BJ (cell line): ENCODE measurements around the gene DMD. TPM values are rescaled to one million over a fixed set of nuclear protein-coding genes. Genes with fewer than 3 reads are reported as not detected.

Experiments used
- CTCF ChIA-PET: fragments of 350-600 bp; formaldehyde crosslinking; extraction: SDS; loops from one replicate; lab custom pipeline; 2021; ENCODE audit warnings: antibody characterized with exemption, inconsistent platforms; lab: Yijun Ruan, JAX
- POLR2A ChIA-PET: fragments of 300-600 bp; sonication (Branson Sonifier 250); formaldehyde crosslinking; extraction: SDS; loops from one replicate; lab custom pipeline; 2021; ENCODE audit warnings: antibody characterized with exemption; lab: Charles Lee
- DNase-seq: peaks from one replicate; pipeline ENCODE4 v3.0.0-alpha.2; 2011; ENCODE audit warnings: low read depth
- H3K27me3 ChIP-seq: 2 replicates; pipeline ENCODE4 v1.6.0; 2011; ENCODE audit warnings: low read length; ENCODE audit not compliant: control insufficient read depth, insufficient read depth
- H3K36me3 ChIP-seq: 2 replicates; pipeline ENCODE4 v1.5.1; 2011; ENCODE audit warnings: low read length; ENCODE audit not compliant: control insufficient read depth, insufficient read depth
- H3K4me3 ChIP-seq: 2 replicates; pipeline ENCODE4 v1.5.1; 2011; ENCODE audit warnings: low read depth, mild to moderate bottlenecking, control low read depth, low read length
- polyA plus RNA-seq: library from polyadenylated mRNA; depleted of rRNA; stranded (reverse); fragments of >200 nt; gene quantifications from 2 replicates; pipeline ENCODE4 v1.2.3, GENCODE V29; 2011
- TF ChIP-seq, protein P1 (sequence below): IDR thresholded peaks from 2 replicates; pipeline ENCODE4 v1.5.1; 2011; ENCODE audit warnings: low read depth, mild to moderate bottlenecking, control low read depth, inconsistent platforms, low read length, moderate library complexity; ENCODE audit not compliant: insufficient read depth

DMD gene
- polyA plus RNA-seq, 1 experiment, result 12.5 TPM

DNA sequence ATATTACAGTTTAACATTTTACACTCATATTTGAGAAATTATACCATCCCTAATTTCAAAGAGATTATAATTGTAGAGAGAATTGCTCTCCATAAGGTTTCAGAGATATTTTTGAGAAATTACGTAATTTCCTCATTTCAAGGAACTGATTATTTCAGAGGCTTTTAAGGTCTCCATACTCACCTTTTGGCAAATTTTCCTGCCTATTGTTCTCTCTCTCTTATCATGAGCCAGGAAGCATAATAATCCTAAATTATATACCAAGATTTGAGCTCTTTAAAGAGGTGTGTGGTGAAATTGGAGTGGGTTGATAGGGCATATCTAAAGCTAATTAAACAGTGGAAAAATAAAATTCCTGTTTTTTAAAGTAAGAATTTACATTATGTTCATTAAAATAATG is 1890.6 kb downstream of the DMD start:
- Histone ChIP-seq H3K4me3 (no peak overlapping the region), H3K27me3 (no peaks in the 10 kb centered on the region), H3K36me3 (no peaks in the 10 kb centered on the region)
- no peak for DNase-seq
- TF ChIP-seq, protein P1, sequence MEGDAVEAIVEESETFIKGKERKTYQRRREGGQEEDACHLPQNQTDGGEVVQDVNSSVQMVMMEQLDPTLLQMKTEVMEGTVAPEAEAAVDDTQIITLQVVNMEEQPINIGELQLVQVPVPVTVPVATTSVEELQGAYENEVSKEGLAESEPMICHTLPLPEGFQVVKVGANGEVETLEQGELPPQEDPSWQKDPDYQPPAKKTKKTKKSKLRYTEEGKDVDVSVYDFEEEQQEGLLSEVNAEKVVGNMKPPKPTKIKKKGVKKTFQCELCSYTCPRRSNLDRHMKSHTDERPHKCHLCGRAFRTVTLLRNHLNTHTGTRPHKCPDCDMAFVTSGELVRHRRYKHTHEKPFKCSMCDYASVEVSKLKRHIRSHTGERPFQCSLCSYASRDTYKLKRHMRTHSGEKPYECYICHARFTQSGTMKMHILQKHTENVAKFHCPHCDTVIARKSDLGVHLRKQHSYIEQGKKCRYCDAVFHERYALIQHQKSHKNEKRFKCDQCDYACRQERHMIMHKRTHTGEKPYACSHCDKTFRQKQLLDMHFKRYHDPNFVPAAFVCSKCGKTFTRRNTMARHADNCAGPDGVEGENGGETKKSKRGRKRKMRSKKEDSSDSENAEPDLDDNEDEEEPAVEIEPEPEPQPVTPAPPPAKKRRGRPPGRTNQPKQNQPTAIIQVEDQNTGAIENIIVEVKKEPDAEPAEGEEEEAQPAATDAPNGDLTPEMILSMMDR, result no peak
- POLR2A ChIA-PET, result no interaction called here
- CTCF ChIA-PET, result no interaction called here

DNA sequence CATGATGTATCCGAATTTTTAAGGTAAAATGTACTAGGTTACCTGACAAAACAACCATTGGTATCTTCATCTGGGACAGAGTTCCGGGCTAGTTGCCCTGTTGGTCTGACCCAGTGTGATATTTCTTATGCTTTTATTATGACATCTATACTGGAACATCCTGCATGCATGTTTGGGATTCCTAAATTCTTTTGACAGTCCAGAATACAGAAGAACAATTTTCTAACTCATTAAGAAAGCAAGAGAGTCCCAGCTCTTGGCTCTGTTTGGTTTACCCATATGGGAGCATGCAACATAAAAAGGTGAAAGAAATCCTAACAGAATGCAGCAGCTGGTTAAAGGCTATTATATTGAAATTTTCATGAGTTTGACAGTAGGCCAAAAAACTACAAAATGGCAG is 1891.8 kb downstream of the DMD start:
- ChIA-PET POLR2A (no interaction called here), CTCF (interaction anchor here (0.6 kb wide), 1 partner anchor 106 kb away, joined by 3 read pairs; no protein-coding TSS in a partner anchor)
- no peaks in the 10 kb centered on the region for H3K36me3 ChIP-seq
- H3K4me3 ChIP-seq, result no peak overlapping the region
- H3K27me3 ChIP-seq, result no peaks in the 10 kb centered on the region
- TF ChIP-seq, protein P1, result no peak
- no peak for DNase-seq

DNA sequence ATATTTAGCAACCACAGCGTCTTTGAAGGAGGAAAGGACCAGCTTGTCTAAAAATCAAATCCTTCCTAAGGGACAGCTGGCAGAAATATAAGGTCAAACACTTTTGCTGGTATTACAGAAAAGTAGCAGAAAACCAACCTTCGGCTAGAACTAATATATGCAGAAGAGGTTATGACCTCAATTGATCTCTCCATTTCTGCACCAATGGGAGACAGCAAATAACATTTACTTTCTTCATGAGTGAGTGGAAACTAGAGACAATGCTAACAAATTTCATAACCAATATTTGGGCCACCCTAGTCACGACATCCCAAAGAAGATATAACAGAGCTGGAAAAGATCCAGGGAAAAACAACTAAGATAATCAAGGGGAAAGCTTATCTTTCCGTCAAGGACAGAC is 1892.5 kb downstream of the DMD start:
- TF ChIP-seq, protein P1, result no peak
- POLR2A ChIA-PET, result no interaction called here
- Histone ChIP-seq H3K27me3 (no peaks in the 10 kb centered on the region), H3K4me3 (no peak overlapping the region), H3K36me3 (no peaks in the 10 kb centered on the region)
- DNase-seq, result no peak
- CTCF ChIA-PET, result no interaction called here

DNA sequence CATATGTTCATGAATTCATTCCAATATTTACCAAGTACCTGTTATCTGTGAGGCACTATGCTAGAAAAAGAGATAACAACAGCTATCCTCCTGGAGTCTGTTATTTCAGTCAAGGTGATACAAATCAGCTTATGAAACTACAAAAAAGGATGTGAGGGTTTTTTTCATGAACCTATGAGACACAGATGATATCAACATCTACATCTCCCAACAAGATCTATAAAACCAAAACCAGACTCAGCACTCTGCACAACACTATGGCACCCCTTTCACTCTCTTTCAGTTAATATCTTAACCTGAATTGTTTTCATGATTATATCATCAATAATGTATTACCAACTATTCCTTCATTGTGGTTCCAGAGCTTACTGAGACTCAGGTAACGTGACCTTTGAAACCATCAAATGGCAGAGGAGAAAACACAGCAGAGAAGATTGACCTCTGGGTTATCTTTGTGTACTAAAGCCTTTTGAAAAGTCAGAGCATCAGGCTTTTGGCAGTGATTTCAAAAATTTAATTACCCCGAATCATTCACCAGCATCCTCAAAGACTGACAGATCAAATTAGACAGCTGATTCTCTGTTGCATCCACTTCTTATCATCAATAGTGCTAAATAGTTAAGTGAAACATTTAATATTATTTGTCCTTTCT is 1894.9 kb downstream of the DMD start:
- ChIA-PET POLR2A (no interaction called here), CTCF (no interaction called here)
- TF ChIP-seq, protein P1, result no peak

DNA sequence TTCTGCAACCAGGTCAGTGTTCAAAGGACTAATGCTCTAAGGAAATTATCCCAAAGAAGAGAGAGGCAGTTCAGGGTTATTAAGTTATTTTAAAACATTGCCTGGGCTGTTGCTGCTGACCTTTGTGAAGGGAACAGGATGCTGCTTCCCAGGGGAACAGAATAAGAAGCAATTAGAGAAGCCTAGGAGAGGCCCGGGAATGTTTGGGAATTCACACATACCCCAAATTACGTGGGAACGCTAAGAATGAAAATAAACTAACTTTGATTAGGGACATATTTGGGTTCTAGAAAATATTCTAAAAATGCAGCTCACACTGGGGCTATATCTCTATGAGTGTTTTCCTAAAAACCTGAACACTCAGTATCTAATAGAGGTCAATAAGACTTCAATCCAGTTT is 1896.4 kb downstream of the DMD start:
- TF ChIP-seq, protein P1, result no peak
- no peak for DNase-seq

More for the DNA sequence above, 1894.9 kb downstream of the DMD start:
- H3K27me3 ChIP-seq, result no peaks in the 10 kb centered on the region
- H3K4me3 ChIP-seq, result no peak overlapping the region
- H3K36me3 ChIP-seq, result no peaks in the 10 kb centered on the region
- no peak for DNase-seq

More for the DNA sequence above, 1896.4 kb downstream of the DMD start:
- ChIA-PET POLR2A (no interaction called here), CTCF (no interaction called here)
- Histone ChIP-seq H3K36me3 (no peaks in the 10 kb centered on the region), H3K4me3 (no peak overlapping the region), H3K27me3 (no peaks in the 10 kb centered on the region)
